GM21619 (cell line): Measurements from ENCODE around the gene DSTYK.

Source experiments
- ATAC-seq: cut with Tn5 transposase; IDR thresholded peaks from one replicate; pipeline ENCODE4 v1.9.1; 2021; ENCODE audit not compliant: unreplicated experiment

Gene DSTYK

GRCh38 chr1:205129447-205130029 lies 82.0 kb downstream of the DSTYK start:
- ATAC-seq = no peak

DNA sequence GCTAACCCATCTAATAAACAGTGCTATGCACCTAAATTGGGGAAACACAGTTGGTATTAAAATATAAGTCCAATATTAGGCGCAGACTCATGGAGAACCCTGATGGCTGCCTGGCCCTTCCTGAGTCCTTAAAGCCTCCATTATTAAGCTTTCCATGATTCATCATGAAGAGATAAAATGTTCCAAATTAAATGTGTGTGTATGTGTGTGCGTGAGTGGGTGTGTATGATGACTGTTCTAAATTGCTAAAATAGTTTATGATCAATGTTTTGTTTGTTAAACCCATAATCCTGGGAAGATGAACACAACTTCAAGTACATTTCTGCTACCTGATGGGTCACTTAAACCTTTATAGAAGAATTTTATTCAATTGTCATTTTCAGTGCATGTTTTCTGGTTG lies 83.5 kb downstream of the DSTYK start:
- ATAC-seq = no peak

DNA sequence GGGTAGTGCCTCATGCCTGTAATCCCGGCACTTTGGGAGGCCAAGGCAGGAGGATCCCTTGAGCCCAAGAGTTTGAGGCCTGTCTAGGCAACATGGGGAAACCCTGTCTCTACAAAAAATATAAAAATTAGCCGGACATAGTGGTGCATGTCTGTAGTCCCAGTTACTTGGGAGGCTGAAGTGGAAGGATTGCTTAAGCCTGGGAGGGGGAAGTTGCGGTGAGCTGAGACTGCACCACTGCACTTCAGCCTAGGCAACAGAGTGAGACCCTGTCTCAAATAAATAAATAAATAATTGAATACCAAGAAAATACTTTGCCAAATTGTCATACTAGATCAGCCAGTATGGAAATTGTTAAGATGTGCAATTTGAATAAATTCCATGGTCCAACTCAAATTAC lies 83.9 kb downstream of the DSTYK start:
- ATAC-seq = no peak

DNA sequence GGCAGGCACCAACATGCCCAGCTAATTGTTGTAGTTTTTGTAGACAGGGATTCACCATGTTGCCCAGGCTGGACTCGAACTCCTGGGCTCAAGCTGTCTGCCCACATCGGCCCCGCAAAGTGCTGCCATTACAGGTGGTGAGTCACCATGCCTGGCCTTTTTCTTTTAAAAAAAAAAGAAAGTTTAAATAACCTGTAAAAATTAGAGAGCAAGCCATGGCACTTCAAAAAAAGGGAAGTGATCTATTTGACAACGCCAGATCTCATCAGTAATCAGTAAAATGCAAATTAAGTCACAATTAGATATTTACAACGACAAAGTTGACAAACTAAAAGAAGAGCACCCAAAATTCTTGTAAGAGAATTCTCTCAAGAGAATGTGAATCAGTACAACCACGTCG lies 86.8 kb downstream of the DSTYK start:
- no peak for ATAC-seq

DNA sequence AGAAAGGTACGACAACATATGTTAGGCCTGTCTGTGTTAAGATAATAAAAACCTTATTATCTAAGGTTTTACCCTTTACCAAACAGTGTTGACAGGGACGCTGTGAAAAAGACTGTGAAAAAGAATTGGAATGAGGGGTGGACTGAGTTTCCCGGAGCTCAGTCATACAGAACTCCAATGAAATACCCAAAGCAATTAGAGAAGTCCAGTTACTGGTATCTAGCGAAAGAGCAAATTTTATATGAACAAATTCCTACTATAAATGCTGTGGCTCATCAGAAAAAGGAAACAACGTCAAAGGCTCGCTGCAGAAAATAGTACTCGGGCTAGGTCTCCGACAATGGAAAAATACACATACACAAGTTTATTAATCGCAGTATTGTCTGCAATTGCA lies 89.0 kb downstream of the DSTYK start:
- ATAC-seq = no peak

GRCh38 chr1:205121660-205122488 lies 89.6 kb downstream of the DSTYK start, which contains the start of gene RBBP5:
Gene RBBP5 (minus strand): TSS chr1:205121978. CDS start chr1:205121873, 105 bp downstream.
- peak; percentile 94 for ATAC-seq

DNA sequence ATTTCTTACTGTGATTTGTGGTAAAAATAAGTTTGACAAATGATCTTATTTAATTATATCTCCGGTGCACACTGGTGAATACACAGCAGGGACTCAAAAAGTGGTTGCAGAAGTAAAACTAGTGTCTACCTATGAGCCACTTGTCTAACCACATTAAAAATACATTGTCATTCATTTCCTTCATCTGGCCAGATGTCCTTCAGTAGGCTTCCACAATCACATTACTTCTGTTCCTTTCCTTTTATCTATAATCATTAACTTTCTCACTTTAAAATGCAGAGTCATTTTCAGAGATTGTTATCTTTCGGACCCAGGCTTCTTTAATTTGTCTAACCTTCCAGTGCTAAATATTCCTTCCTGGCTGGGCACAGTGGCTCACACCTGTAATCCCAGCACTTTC lies 92.8 kb downstream of the DSTYK start:
- no peak for ATAC-seq

DNA sequence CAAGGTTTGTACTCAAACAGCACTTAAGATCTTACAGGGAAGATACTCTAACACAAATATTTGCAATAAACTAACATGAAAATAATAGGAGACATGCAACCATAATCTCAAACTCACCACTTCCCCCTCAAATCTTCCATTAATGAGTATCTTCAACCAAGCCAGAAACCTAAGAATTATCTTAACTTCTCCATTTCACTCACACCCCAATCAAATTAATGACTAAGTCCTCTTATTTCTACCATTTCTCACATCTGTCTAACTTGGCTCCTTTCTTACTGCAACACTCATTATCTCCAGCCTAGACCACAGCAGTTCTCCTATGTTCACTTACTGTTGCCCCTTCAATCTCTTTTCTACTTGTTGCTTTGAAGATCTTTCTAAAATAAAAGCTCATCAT lies 100.1 kb downstream of the DSTYK start:
- no peak for ATAC-seq

DNA sequence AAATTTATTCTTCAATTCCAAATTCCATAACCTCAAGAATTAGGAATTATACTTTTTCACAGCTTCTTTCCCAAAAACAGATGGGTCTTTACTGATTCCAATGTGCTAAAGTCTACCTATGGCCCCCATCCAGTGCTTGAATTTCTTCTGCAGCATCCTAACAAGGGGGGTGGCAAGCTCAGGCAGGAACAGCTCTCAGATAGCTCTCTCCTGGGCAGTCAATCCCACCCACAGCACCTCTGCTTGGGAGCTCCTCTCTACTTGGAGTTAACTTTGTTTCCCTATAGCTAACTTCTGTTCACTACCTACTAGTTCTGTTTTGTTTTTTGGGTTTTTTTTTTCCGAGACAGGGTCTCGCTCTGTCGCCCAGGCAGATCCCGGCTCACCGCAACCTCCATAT lies 101.8 kb downstream of the DSTYK start:
- ATAC-seq = no peak

GRCh38 chr1:205109269-205109668 lies 102.2 kb downstream of the DSTYK start:
- no peak for ATAC-seq

GRCh38 chr1:205108464-205108863 lies 103.0 kb downstream of the DSTYK start:
- ATAC-seq = no peak

DNA sequence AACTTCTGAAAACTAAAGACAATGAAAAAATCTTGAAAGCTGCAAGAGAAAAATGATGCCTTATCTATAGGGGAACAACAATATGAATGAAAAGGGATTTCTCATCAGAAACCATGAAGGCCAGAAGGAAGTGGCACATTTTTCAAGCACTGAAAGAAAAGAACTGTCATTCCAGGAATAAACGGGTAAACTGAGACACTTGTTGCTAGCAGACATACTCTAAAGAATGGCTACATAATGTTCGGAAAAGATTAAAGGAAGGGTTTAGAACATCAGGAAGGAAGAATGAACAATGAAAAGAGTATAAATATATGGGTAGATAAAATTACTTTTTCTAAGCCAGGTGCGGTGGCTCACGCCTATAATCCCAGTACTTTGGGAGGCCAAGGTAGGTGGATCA lies 104.2 kb downstream of the DSTYK start:
- no peak for ATAC-seq

- no peak for ATAC-seq
Measured at GRCh38 chr1:205102404-205102803, 109.1 kb downstream of the DSTYK start.

- ATAC-seq = no peak
Measured at GRCh38 chr1:205098242-205098641, 113.3 kb downstream of the DSTYK start.

GRCh38 chr1:205095422-205095821 lies 116.1 kb downstream of the DSTYK start:
- no peak for ATAC-seq
